Panc1 (cell line): ENCODE data around the gene B3GALT4. TPM values are rescaled to one million over a fixed set of nuclear protein-coding genes. Genes with fewer than 3 reads are reported as not detected.
A peak's percentile ranks its signal among the peaks of the same experiment; 100 is the strongest.

Source experiments
- ATAC-seq: fragments of 200-7000 bp; cut with Tn5 transposase; 2 replicates; pipeline ENCODE4 v1.9.1; 2020; ENCODE audit warnings: mild to moderate bottlenecking, moderate library complexity
- BruUV-seq: library from RNA; stranded (reverse); fragments of 400-500 nt; replicated peaks from 2 replicates; lab custom pipeline; 2021; lab: Mats Ljungman, UMichigan
- CTCF ChIA-PET: fragments of 300-600 bp; sonication (Branson Sonifier 250); formaldehyde crosslinking; loops from one replicate; lab custom pipeline; 2022; ENCODE audit warnings: antibody characterized with exemption; lab: Charles Lee
- POLR2A ChIA-PET: fragments of 300-600 bp; sonication (Branson Sonifier 250); formaldehyde crosslinking; loops from one replicate; lab custom pipeline; 2022; ENCODE audit warnings: antibody characterized with exemption; lab: Charles Lee
- DNase-seq: peaks from one replicate; pipeline ENCODE4 v3.0.0-alpha.2; 2010; ENCODE audit warnings: low read depth, low spot score
- H3K27ac ChIP-seq: 2 replicates; pipeline ENCODE4 v1.5.1; 2011; ENCODE audit warnings: mild to moderate bottlenecking, low read length, inconsistent platforms
- H3K27me3 ChIP-seq: fragments of 200-500 bp; sonication (Bioruptor generic); 2 replicates; pipeline ENCODE4 v1.6.0; 2014; ENCODE audit warnings: low read length, inconsistent platforms; ENCODE audit not compliant: control insufficient read depth, insufficient read depth
- H3K36me3 ChIP-seq: fragments of 200-500 bp; sonication (Bioruptor generic); 2 replicates; pipeline ENCODE4 v1.5.1; 2014; ENCODE audit warnings: inconsistent platforms, mild to moderate bottlenecking, low read length, moderate library complexity; ENCODE audit not compliant: control insufficient read depth, insufficient read depth
- H3K4me1 ChIP-seq: 2 replicates; pipeline ENCODE4 v1.5.1; 2011; ENCODE audit warnings: inconsistent platforms, mild to moderate bottlenecking, low read length, moderate library complexity; ENCODE audit not compliant: control insufficient read depth, insufficient read depth
- H3K4me3 ChIP-seq, 2 experiments: 2 replicates each; pipeline ENCODE4 v1.5.1; 2011 to 2012; ENCODE audit warnings: low read depth in 2 of 2, low read length in 2 of 2, mild to moderate bottlenecking in 2 of 2, inconsistent platforms in 1 of 2, moderate library complexity in 1 of 2
- H3K9me3 ChIP-seq: fragments of 200-500 bp; sonication (Bioruptor generic); 2 replicates; pipeline ENCODE4 v1.5.1; 2014; ENCODE audit warnings: low read depth, mild to moderate bottlenecking, inconsistent platforms, low read length, moderate library complexity; ENCODE audit not compliant: control insufficient read depth, insufficient read depth
- CTCF ChIP-seq: fragments of 450-650 bp; IDR thresholded peaks from 2 replicates; pipeline ENCODE4 v1.5.1; 2017; ENCODE audit warnings: mild to moderate bottlenecking
- POLR2AphosphoS5 ChIP-seq: IDR thresholded peaks from 2 replicates; pipeline ENCODE4 v1.6.1; 2012; ENCODE audit warnings: mild to moderate bottlenecking, low read depth, low read length, moderate library complexity
- REST ChIP-seq, 2 experiments: IDR thresholded peaks; 2 replicates each; pipeline ENCODE4 v1.6.1; 2011 to 2012; ENCODE audit warnings: low read depth in 2 of 2, control low read depth in 1 of 2, low read length in 1 of 2, mild to moderate bottlenecking in 1 of 2, moderate library complexity in 1 of 2; ENCODE audit not compliant: insufficient read depth in 1 of 2
- SIN3A ChIP-seq: IDR thresholded peaks from 2 replicates; pipeline ENCODE4 v1.6.1; 2012; ENCODE audit warnings: low read depth, mild to moderate bottlenecking, low read length, moderate library complexity, borderline replicate concordance; ENCODE audit not compliant: insufficient read depth
- TCF7L2 ChIP-seq: IDR thresholded peaks from 2 replicates; pipeline ENCODE4 v1.6.1; 2011; ENCODE audit warnings: mild to moderate bottlenecking, low read depth, low read length, inconsistent platforms
- in situ Hi-C: cut with HindIII; loops from 2 replicates; pipeline ENCODE4 v1.10.0; 2016; ENCODE audit warnings: low sequenced_read_pairs, low pct_unique_long_range_greater_than_20kb
- intact Hi-C: fragments of 100-400 bp; cut with micrococcal nuclease; formaldehyde crosslinking; loops from one replicate; pipeline ENCODE4 v1.10.0; 2022; ENCODE audit not compliant: unreplicated experiment
- total RNA-seq: library from RNA; stranded (reverse); gene quantifications from one replicate; pipeline ENCODE4 v1.2.1, GENCODE V29; 2021; ENCODE audit not compliant: unreplicated experiment

B3GALT4 gene
- total RNA-seq, 1 experiment from 2014 or later = 6.0 TPM

GRCh38 chr6:33298773-33299236 lies 21.9 kb downstream of the B3GALT4 start, which contains the start of gene RGL2:
RGL2 (minus strand) TSS chr6:33298942; CDS start chr6:33298610, 332 bp downstream.
- DNase-seq (no peak), ATAC-seq (peak; percentile 32)
- in situ Hi-C loops (no loop called here), intact Hi-C loops (no loop called here)
- ChIA-PET CTCF (interaction anchor here (0.6 to 1.6 kb wide), 3 partner anchors 19 to 84 kb away, joined by 5 to 9 read pairs (median 5); partner anchors contain the start of genes B3GALT4 and ZBTB22), POLR2A (interaction anchor here (0.6 to 1.1 kb wide), 2 partner anchors 9 to 255 kb away, joined by 3 read pairs; partner anchors contain the start of genes PFDN6 and WDR46)
- Histone ChIP-seq H3K27me3 (no peaks in the 10 kb centered on the region), H3K27ac (peak within 1 kb of the TSS; percentile 97), H3K4me1 (peaks cover 13% of the 10 kb centered on the region), H3K36me3 (peaks cover 10% of the 10 kb centered on the region), H3K9me3 (no peaks in the 10 kb centered on the region), H3K4me3 (peak within 1 kb of the TSS; percentile 72 to 80)
- BruUV-seq = no TSS peak
- TF ChIP-seq SIN3A (no peak), POLR2AphosphoS5 (no peak), CTCF (no peak), TCF7L2 (no peak)

GRCh38 chr6:33299237-33299944 lies 22.5 kb downstream of the B3GALT4 start:
- H3K9me3 ChIP-seq = no peaks in the 10 kb centered on the region

More at GRCh38 chr6:33299237-33299944, 22.5 kb downstream of the B3GALT4 start:
- peaks cover 13% of the 10 kb centered on the region for H3K4me1 ChIP-seq
- POLR2A ChIA-PET = interaction anchor here (0.5 to 1.1 kb wide), 4 partner anchors 10 to 327 kb away, joined by 3 to 6 read pairs (median 4); partner anchors contain the start of genes PFDN6, WDR46 and ZBTB22
- intact Hi-C loops = no loop called here
- H3K27me3 ChIP-seq = no peaks in the 10 kb centered on the region
- in situ Hi-C loops = no loop called here
- DNase-seq (no peak), ATAC-seq (peak; percentile 81)
- peak overlapping the region; percentile 97 for H3K27ac ChIP-seq
- peak; percentile 78 for TF ChIP-seq SIN3A
- TF ChIP-seq REST (IDR thresholded peaks at IDR 0.05; ENCODE audit: insufficient read depth in 1 of 2, low read depth in 2 of 2, low read length in 1 of 2) = peak; percentile 43 to 69; a peak in 2 of 4 replicates
- peak; percentile 94 for TF ChIP-seq POLR2AphosphoS5
- no peak; the same call in 1 of the 2 replicates for TF ChIP-seq TCF7L2
- TF ChIP-seq CTCF = peak; percentile 91
- BruUV-seq = TSS peak; percentile 96
- H3K4me3 ChIP-seq = peak overlapping the region; percentile 72 to 80
- peaks cover 10% of the 10 kb centered on the region for H3K36me3 ChIP-seq
- CTCF ChIA-PET = interaction anchor here (0.6 to 1.6 kb wide), 4 partner anchors 18 to 187 kb away, joined by 5 to 9 read pairs (median 7); partner anchors contain the start of genes B3GALT4 and ZBTB22
